Fibroblast of the conjunctiva (primary cell): Measurements from ENCODE around the gene ABCC5.

ENCODE experiments used
- DNase-seq: peaks from one replicate; pipeline ENCODE4 v3.0.0-alpha.2; 2010; ENCODE audit warnings: low read depth

Gene ABCC5

GRCh38 chr3:183922421-183922820 lies 95.3 kb downstream of the ABCC5 start:
- no peak for DNase-seq

GRCh38 chr3:183921096-183921495 lies 96.6 kb downstream of the ABCC5 start:
- DNase-seq, result no peak

GRCh38 chr3:183920416-183920815 lies 97.3 kb downstream of the ABCC5 start:
- DNase-seq, result no peak

- no peak for DNase-seq
These were observed 99.5 kb downstream of the ABCC5 start for GRCh38 chr3:183918178-183918577.

GRCh38 chr3:183917776-183918175 lies 99.9 kb downstream of the ABCC5 start:
- DNase-seq, result no peak

GRCh38 chr3:183914856-183915255 lies 102.8 kb downstream of the ABCC5 start:
- no peak for DNase-seq

GRCh38 chr3:183913580-183913920 lies 104.1 kb downstream of the ABCC5 start:
- no peak for DNase-seq

GRCh38 chr3:183912895-183913579 lies 104.6 kb downstream of the ABCC5 start:
- no peak for DNase-seq

- DNase-seq, result no peak
These were observed 105.7 kb downstream of the ABCC5 start for GRCh38 chr3:183911763-183912506.

GRCh38 chr3:183911087-183911486 lies 106.6 kb downstream of the ABCC5 start:
- DNase-seq, result no peak

GRCh38 chr3:183909030-183909600 lies 108.6 kb downstream of the ABCC5 start:
- DNase-seq, result no peak

GRCh38 chr3:183907911-183908331 lies 109.8 kb downstream of the ABCC5 start:
- DNase-seq, result no peak

- no peak for DNase-seq
These were observed 110.5 kb downstream of the ABCC5 start for GRCh38 chr3:183907176-183907575.

- no peak for DNase-seq
These were observed 111.3 kb downstream of the ABCC5 start for GRCh38 chr3:183906234-183906921.

GRCh38 chr3:183904833-183905780 lies 112.6 kb downstream of the ABCC5 start:
- DNase-seq, result no peak

- DNase-seq, result no peak
These were observed 119.7 kb downstream of the ABCC5 start for GRCh38 chr3:183898028-183898431.

GRCh38 chr3:183897606-183898005 lies 120.1 kb downstream of the ABCC5 start:
- no peak for DNase-seq

GRCh38 chr3:183896610-183897009 lies 121.1 kb downstream of the ABCC5 start:
- DNase-seq, result no peak

GRCh38 chr3:183896184-183896583 lies 121.5 kb downstream of the ABCC5 start:
- DNase-seq, result no peak

GRCh38 chr3:183895774-183896173 lies 121.9 kb downstream of the ABCC5 start:
- DNase-seq, result no peak

GRCh38 chr3:183895296-183895695 lies 122.4 kb downstream of the ABCC5 start:
- DNase-seq, result peak; percentile 45
